GM12878 (cell line): ENCODE measurements around the gene FIG4. TPM values are rescaled to one million over a fixed set of nuclear protein-coding genes. Genes with fewer than 3 reads are reported as not detected.

Source experiments
- ATAC-seq: fragments of 200-7000 bp; cut with Tn5 transposase; 3 replicates; pipeline ENCODE4 v1.9.1; 2020; ENCODE audit warnings: mild to moderate bottlenecking, moderate library complexity
- BruUV-seq: library from RNA; stranded (reverse); fragments of 400-500 nt; replicated peaks from 2 replicates; lab custom pipeline; 2021; lab: Mats Ljungman, UMichigan
- CTCF ChIA-PET: fragments of 300-600 bp; sonication (Branson Sonifier 250); formaldehyde crosslinking; extraction: SDS; loops from one replicate; lab custom pipeline; 2021; ENCODE audit warnings: inconsistent platforms; lab: Yijun Ruan, JAX
- POLR2A ChIA-PET: fragments of 350-600 bp; formaldehyde crosslinking; extraction: SDS; loops from one replicate; lab custom pipeline; 2021; ENCODE audit warnings: inconsistent platforms; lab: Charles Lee
- RAD21 ChIA-PET: fragments of 300-600 bp; sonication (Branson Sonifier 250); formaldehyde crosslinking; loops from one replicate; lab custom pipeline; 2023; ENCODE audit warnings: antibody characterized with exemption; ENCODE audit not compliant: unreplicated experiment; lab: Charles Lee
- SMC1A ChIA-PET: fragments of 300-600 bp; sonication (Branson Sonifier 250); formaldehyde crosslinking; loops from one replicate; lab custom pipeline; 2023; ENCODE audit not compliant: unreplicated experiment, uncharacterized antibody; lab: Charles Lee
- DNase-seq: peaks from one replicate; pipeline ENCODE4 v3.0.0-alpha.2; 2011; ENCODE audit warnings: low read depth, low spot score
- FAIRE-seq: peaks from 3 replicates; lab custom pipeline; 2011; peaks lifted over from hg19 to GRCh38; lab: Jason Lieb, UNC
- H2AFZ ChIP-seq: 2 replicates; pipeline ENCODE4 v1.6.0; 2011; ENCODE audit warnings: low read depth, low read length, control low read depth; ENCODE audit not compliant: control insufficient read depth
- H3K27ac ChIP-seq: 2 replicates; pipeline ENCODE4 v1.5.1; 2011; ENCODE audit warnings: control low read depth; ENCODE audit not compliant: control insufficient read depth, insufficient read depth
- H3K27me3 ChIP-seq, 2 experiments: replicated peaks in 1 of 2; 2 replicates each; pipeline versions ENCODE4 v1.6.0 to v1.6.1; 2011; ENCODE audit warnings: low read length in 1 of 2; ENCODE audit not compliant: control insufficient read depth in 2 of 2, insufficient read depth in 2 of 2
- H3K36me3 ChIP-seq, 2 experiments: 2 replicates each; pipeline ENCODE4 v1.5.1; 2011; ENCODE audit warnings: low read length in 1 of 2; ENCODE audit not compliant: control insufficient read depth in 2 of 2, insufficient read depth in 2 of 2
- H3K4me1 ChIP-seq: 2 replicates; pipeline ENCODE4 v1.6.1; 2011; ENCODE audit warnings: mild to moderate bottlenecking, low read length, moderate library complexity, mixed read lengths; ENCODE audit not compliant: control insufficient read depth, insufficient read depth
- H3K4me2 ChIP-seq: 2 replicates; pipeline ENCODE4 v1.6.0; 2011; ENCODE audit warnings: control low read depth; ENCODE audit not compliant: control insufficient read depth, insufficient read depth
- H3K4me3 ChIP-seq: fragments of 200-600 bp; sonication (generic); 2 replicates; pipeline ENCODE4 v1.5.1; 2016
- H3K79me2 ChIP-seq: 2 replicates; pipeline ENCODE4 v1.6.0; 2011; ENCODE audit warnings: low read length; ENCODE audit not compliant: control insufficient read depth, insufficient read depth
- H3K9ac ChIP-seq: 2 replicates; pipeline ENCODE4 v1.8.0; 2011; ENCODE audit warnings: low read length, control low read depth, mixed read lengths; ENCODE audit not compliant: control insufficient read depth, insufficient read depth
- H3K9me3 ChIP-seq: replicated peaks from 3 replicates; pipeline ENCODE4 v1.5.1; 2011; ENCODE audit warnings: mild to moderate bottlenecking, low read length; ENCODE audit not compliant: control insufficient read depth, insufficient read depth
- H4K20me1 ChIP-seq: 2 replicates; pipeline ENCODE4 v1.6.0; 2011; ENCODE audit not compliant: control insufficient read depth, insufficient read depth
- BCL3 ChIP-seq: IDR thresholded peaks from 2 replicates; pipeline ENCODE4 v1.6.1; 2011; ENCODE audit warnings: borderline replicate concordance, low read depth, mild to moderate bottlenecking, moderate library complexity, low read length; ENCODE audit not compliant: insufficient read depth, poor library complexity, severe bottlenecking
- BRCA1 ChIP-seq: IDR thresholded peaks from 2 replicates; pipeline ENCODE4 v1.6.1; 2011; ENCODE audit warnings: low read depth, low read length, improper control_type of control experiment
- CTCF ChIP-seq, 3 experiments: IDR thresholded peaks in 2 of 3; conservative IDR thresholded peaks in 1 of 3; 2 replicates each; pipeline ENCODE4 v1.5.1; 2011; ENCODE audit warnings: low read depth in 3 of 3, low read length in 3 of 3, mild to moderate bottlenecking in 3 of 3, control low read depth in 2 of 3, moderate library complexity in 2 of 3, inconsistent platforms in 1 of 3, mixed read lengths in 1 of 3; ENCODE audit not compliant: control insufficient read depth in 2 of 3, insufficient read depth in 1 of 3; ENCODE audit errors: extremely low read depth in 1 of 3
- HDAC2 ChIP-seq: fragments of 200-600 bp; sonication (generic); IDR thresholded peaks from 2 replicates; pipeline ENCODE4 v1.6.1; 2017
- KAT2A ChIP-seq: conservative IDR thresholded peaks from 2 replicates; pipeline ENCODE4 v1.6.1; 2011; ENCODE audit warnings: low read depth, low read length; ENCODE audit not compliant: control insufficient read depth
- MXI1 ChIP-seq: fragments of 150-350 bp; IDR thresholded peaks from 2 replicates; pipeline ENCODE4 v1.6.1; 2011; ENCODE audit warnings: low read depth, mild to moderate bottlenecking, inconsistent platforms, low read length, improper control_type of control experiment
- NR2C1 ChIP-seq: fragments of 450-650 bp; IDR thresholded peaks from 2 replicates; pipeline ENCODE4 v1.6.1; 2017; ENCODE audit warnings: antibody characterized with exemption, mild to moderate bottlenecking, moderate library complexity
- PAX8 ChIP-seq: fragments of 450-650 bp; IDR thresholded peaks from 2 replicates; pipeline ENCODE4 v1.6.1; 2017; ENCODE audit warnings: mild to moderate bottlenecking, moderate library complexity
- RBBP5 ChIP-seq: fragments of 200-600 bp; sonication (generic); conservative IDR thresholded peaks from 2 replicates; pipeline ENCODE4 v1.6.1; 2016
- RELA ChIP-seq: fragments of 450-650 bp; IDR thresholded peaks from 2 replicates; pipeline ENCODE4 v1.8.0; 2014; ENCODE audit warnings: borderline replicate concordance; ENCODE audit not compliant: partially characterized antibody
- SREBF1 ChIP-seq: IDR thresholded peaks from 2 replicates; pipeline ENCODE4 v1.6.1; 2012; ENCODE audit warnings: mild to moderate bottlenecking, low read length
- TBL1XR1 ChIP-seq: IDR thresholded peaks from 2 replicates; pipeline ENCODE4 v1.6.1; 2012; ENCODE audit warnings: low read depth, low read length, improper control_type of control experiment
- TCF12 ChIP-seq: IDR thresholded peaks from 2 replicates; pipeline ENCODE4 v1.6.1; 2011; ENCODE audit warnings: low read depth, mild to moderate bottlenecking, low read length
- ZZZ3 ChIP-seq: IDR thresholded peaks from 2 replicates; pipeline ENCODE4 v1.6.1; 2011; ENCODE audit warnings: low read depth; ENCODE audit not compliant: control insufficient read depth, insufficient read length
- WGBS: methylation state at CpG from one replicate; pipeline ENCODE4 v1.1.6; 2016; ENCODE audit warnings: low lambda C conversion rate; ENCODE audit not compliant: insufficient replicate concordance, insufficient coverage; ENCODE audit errors: missing lambda C conversion rate; 5-methylcytosine and 5-hydroxymethylcytosine counted together
- in situ Hi-C: fragments of 300-500 bp; cut with MboI; formaldehyde crosslinking; loops from 9 replicates; pipeline ENCODE4 v1.14.3; 2018; ENCODE audit warnings: mixed read lengths
- intact Hi-C: fragments of 100-400 bp; cut with micrococcal nuclease; formaldehyde crosslinking; loops from one replicate; pipeline ENCODE4 v1.14.2; 2022; ENCODE audit not compliant: unreplicated experiment
- polyA plus RNA-seq, 11 experiments: library from polyadenylated mRNA; depleted of rRNA in 4 of 11; unstranded in 6 of 11; stranded (reverse) in 5 of 11; fragments of >200 nt; fragmentation: Nextera tagmentation in 4 of 11; fragmentation: Illumina TruSeq in 1 of 11; extraction: Ambion mirVana in 4 of 11; extraction: Trizol in 1 of 11; gene quantifications; 1 replicate in 1 of 11; 2 replicates in 10 of 11; pipeline versions ENCODE4 v1.2.1 to v1.2.3, GENCODE V29; 2011 to 2016; ENCODE audit warnings: inconsistent platforms in 2 of 11, missing spikeins in 2 of 11, low read depth in 1 of 11
- total RNA-seq, 4 experiments: library from RNA; depleted of rRNA in 3 of 4; stranded (reverse); fragments of >200 nt in 3 of 4; fragmentation: Illumina TruSeq in 1 of 4; extraction: Trizol in 1 of 4; gene quantifications; 2 replicates each; pipeline versions ENCODE4 v1.2.1 to v1.2.3, GENCODE V29; 2013 to 2021

Gene FIG4
- total and polyA plus RNA-seq, 10 of the 15 experiments (the other 5 are each of a cell fraction or from before 2014, with no cell fraction given) = 3.8 to 23.2 (median 11.8) TPM

GRCh38 chr6:109760208-109760607 lies 69.1 kb downstream of the FIG4 start:
- FAIRE-seq (no peak), DNase-seq (no peak), ATAC-seq (no peak)
- Histone ChIP-seq H3K9ac (no peak overlapping the region), H3K4me3 (no peak overlapping the region), H4K20me1 (no peaks in the 10 kb centered on the region), H3K9me3 (no peaks in the 10 kb centered on the region), H3K4me2 (no peak overlapping the region), H3K4me1 (no peaks in the 10 kb centered on the region), H2AFZ (no peak overlapping the region), H3K27ac (no peak overlapping the region), H3K79me2 (no peaks in the 10 kb centered on the region), H3K36me3 (no peaks in the 10 kb centered on the region), H3K27me3 (no peaks in the 10 kb centered on the region)
- SMC1A ChIA-PET = interaction anchor here (1.0 kb wide), 1 partner anchor 32 kb away, joined by 4 read pairs; no protein-coding TSS in a partner anchor
- POLR2A ChIA-PET = no interaction called here
- RAD21 ChIA-PET = no interaction called here
- in situ Hi-C loops = no loop called here
- TF ChIP-seq SREBF1 (no peak), MXI1 (no peak), RELA (no peak), TCF12 (no peak), PAX8 (no peak), BRCA1 (no peak), RBBP5 (no peak), HDAC2 (no peak), CTCF (IDR thresholded peaks at IDR 0.05 in 2 of 3, conservative IDR thresholded peaks at IDR 0.05 in 1 of 3; ENCODE audit: control insufficient read depth in 2 of 3, extremely low read depth in 1 of 3, insufficient read depth in 1 of 3, low read depth in 3 of 3, low read length in 3 of 3) (no peak), TBL1XR1 (no peak), ZZZ3 (no peak), KAT2A (no peak), BCL3 (no peak), NR2C1 (no peak)
- intact Hi-C loops = no loop called here
- BruUV-seq = no TSS peak
- 52% methylated on average over 2 of the region's 2 CpGs for whole genome bisulfite sequencing
- CTCF ChIA-PET = interaction anchor here (1.2 kb wide), 1 partner anchor 54 kb away, joined by 6 read pairs; no protein-coding TSS in a partner anchor
